Measurements from ENCODE around the gene OSBPL5.
"Not testable (repeated sequence)": the region's sequence is repeated elsewhere in the genome, so short reads cannot be mapped to it uniquely, and the experiment has no call there.

The OSBPL5 gene

GRCh38 chr11:3181725-3182461, 16.8 kb upstream of the OSBPL5 start:
- no peak for DNase-seq

- DNase-seq = no peak
These were observed 15.8 kb upstream of the OSBPL5 start for GRCh38 chr11:3180869-3181268.

GRCh38 chr11:3178349-3178748, 13.2 kb upstream of the OSBPL5 start:
- DNase-seq = no peak

GRCh38 chr11:3177931-3178330, 12.8 kb upstream of the OSBPL5 start:
- no peak for DNase-seq

- DNase-seq = no peak
These were observed 11.4 kb upstream of the OSBPL5 start for GRCh38 chr11:3176487-3176886.

- DNase-seq = no peak
These were observed 10.1 kb upstream of the OSBPL5 start for GRCh38 chr11:3175194-3175593.

- no peak for DNase-seq
These were observed 9.3 kb upstream of the OSBPL5 start for GRCh38 chr11:3174387-3174786.

GRCh38 chr11:3173795-3174194, 8.7 kb upstream of the OSBPL5 start:
- DNase-seq = no peak

- DNase-seq = no peak
These were observed 6.9 kb upstream of the OSBPL5 start for GRCh38 chr11:3171931-3172560.

GRCh38 chr11:3170756-3171650, 5.9 kb upstream of the OSBPL5 start:
- DNase-seq = no peak

GRCh38 chr11:3170044-3170755, 5.1 kb upstream of the OSBPL5 start:
- no peak for DNase-seq

GRCh38 chr11:3169255-3170043, 4.3 kb upstream of the OSBPL5 start:
- DNase-seq = no peak

GRCh38 chr11:3168742-3169254, 3.7 kb upstream of the OSBPL5 start:
- DNase-seq = not testable (repeated sequence)

GRCh38 chr11:3167143-3168119, 2.3 kb upstream of the OSBPL5 start:
- no peak for DNase-seq

- DNase-seq = no peak
These were observed 1.4 kb upstream of the OSBPL5 start for GRCh38 chr11:3166268-3167142.

GRCh38 chr11:3165916-3166267, 782 bp upstream of the OSBPL5 start:
- no peak for DNase-seq

- DNase-seq = no peak
These were observed 458 bp downstream of the OSBPL5 start for GRCh38 chr11:3164552-3165151.

GRCh38 chr11:3164138-3164551, 965 bp downstream of the OSBPL5 start:
- no peak for DNase-seq
